ENCODE data around the gene LSS.

GRCh38 chr21:46255166-46255565, 26.6 kb upstream of the LSS start:
- TF ChIP-seq, protein P1, sequence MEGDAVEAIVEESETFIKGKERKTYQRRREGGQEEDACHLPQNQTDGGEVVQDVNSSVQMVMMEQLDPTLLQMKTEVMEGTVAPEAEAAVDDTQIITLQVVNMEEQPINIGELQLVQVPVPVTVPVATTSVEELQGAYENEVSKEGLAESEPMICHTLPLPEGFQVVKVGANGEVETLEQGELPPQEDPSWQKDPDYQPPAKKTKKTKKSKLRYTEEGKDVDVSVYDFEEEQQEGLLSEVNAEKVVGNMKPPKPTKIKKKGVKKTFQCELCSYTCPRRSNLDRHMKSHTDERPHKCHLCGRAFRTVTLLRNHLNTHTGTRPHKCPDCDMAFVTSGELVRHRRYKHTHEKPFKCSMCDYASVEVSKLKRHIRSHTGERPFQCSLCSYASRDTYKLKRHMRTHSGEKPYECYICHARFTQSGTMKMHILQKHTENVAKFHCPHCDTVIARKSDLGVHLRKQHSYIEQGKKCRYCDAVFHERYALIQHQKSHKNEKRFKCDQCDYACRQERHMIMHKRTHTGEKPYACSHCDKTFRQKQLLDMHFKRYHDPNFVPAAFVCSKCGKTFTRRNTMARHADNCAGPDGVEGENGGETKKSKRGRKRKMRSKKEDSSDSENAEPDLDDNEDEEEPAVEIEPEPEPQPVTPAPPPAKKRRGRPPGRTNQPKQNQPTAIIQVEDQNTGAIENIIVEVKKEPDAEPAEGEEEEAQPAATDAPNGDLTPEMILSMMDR (IDR thresholded peaks at IDR 0.05; ENCODE audit: control extremely low read depth in 1 of 3, insufficient read depth in 1 of 3, low read depth in 1 of 3, low read length in 3 of 3), result no peak
- TF ChIP-seq MAX (IDR thresholded peaks at IDR 0.05), result no peak

Data from H1 (cell line).